ENCODE measurements around the gene COBL. TPM values are rescaled to one million over a fixed set of nuclear protein-coding genes. Genes with fewer than 3 reads are reported as not detected.

COBL gene
- total RNA-seq, 1 experiment from 2014 or later, result 51.4 TPM

DNA sequence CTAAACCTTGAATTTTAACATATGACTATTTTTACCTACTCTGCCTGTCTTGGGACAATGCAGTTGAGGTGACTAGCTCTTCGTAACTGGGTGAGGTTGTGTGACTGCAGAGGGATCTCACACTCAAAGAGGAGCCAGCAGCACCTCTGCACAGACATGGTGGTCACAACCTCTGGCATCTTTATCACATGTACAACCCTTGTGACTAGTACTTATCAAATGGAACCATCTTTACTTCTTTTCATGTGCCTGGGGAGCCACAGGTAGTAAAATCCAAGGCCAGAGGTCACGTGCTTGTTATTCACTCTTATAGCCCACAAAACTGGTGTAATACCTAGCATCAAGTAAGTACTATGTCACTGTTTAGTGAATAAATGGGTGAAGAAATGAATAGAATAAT is 244.3 kb downstream of the COBL start:
- 0 out of 2 replicates have a peak, but pooled peaks cover 8% of the 10 kb centered on the region for H3F3A ChIP-seq (ENCODE audit: insufficient read depth, low read depth)
- H3K27ac ChIP-seq, result no peak overlapping the region
- no peak for TF ChIP-seq CTCF (conservative IDR thresholded peaks at IDR 0.05)
- no peak for TF ChIP-seq EZH2 (IDR thresholded peaks at IDR 0.05; ENCODE audit: low read depth)
- CTCF ChIA-PET, result no interaction called here
- no TSS peak for BruUV-seq (replicated peaks)
- H3K9me3 ChIP-seq (ENCODE audit: insufficient read depth, low read depth), result no peaks in the 10 kb centered on the region
- no peaks in the 10 kb centered on the region for H4K20me1 ChIP-seq (ENCODE audit: insufficient read depth)
- no peaks in the 10 kb centered on the region for H3K27me3 ChIP-seq (ENCODE audit: insufficient read depth, low read depth)
- intact Hi-C loops (cut with micrococcal nuclease; ENCODE audit: unreplicated experiment), result no loop called here
- H3K79me2 ChIP-seq (ENCODE audit: low read depth), result no peaks in the 10 kb centered on the region
- no peak overlapping the region for H3K4me2 ChIP-seq
- H3K36me3 ChIP-seq (ENCODE audit: low read depth), result no peaks in the 10 kb centered on the region
- DNase-seq, result no peak
- H3K4me3 ChIP-seq, result no peak overlapping the region
- H2AFZ ChIP-seq, result no peak overlapping the region
- POLR2A ChIA-PET (ENCODE audit: unreplicated experiment), result no interaction called here
- H3K9me2 ChIP-seq (ENCODE audit: insufficient read depth), result 0 out of 2 replicates have a peak, but pooled peaks cover 4% of the 10 kb centered on the region
- H3K4me1 ChIP-seq (replicated peaks; ENCODE audit: insufficient read depth), result peaks cover 10% of the 10 kb centered on the region; the same call in 1 of the 2 replicates

GRCh38 chr7:51071427-51071826 is 245.2 kb downstream of the COBL start:
- Histone ChIP-seq H3F3A (ENCODE audit: insufficient read depth, low read depth) (0 out of 2 replicates have a peak, but pooled peaks cover 8% of the 10 kb centered on the region), H4K20me1 (ENCODE audit: insufficient read depth) (no peaks in the 10 kb centered on the region), H3K4me3 (no peak overlapping the region), H3K9me3 (ENCODE audit: insufficient read depth, low read depth) (no peaks in the 10 kb centered on the region), H3K79me2 (ENCODE audit: low read depth) (no peaks in the 10 kb centered on the region), H3K9me2 (ENCODE audit: insufficient read depth) (0 out of 2 replicates have a peak, but pooled peaks cover 4% of the 10 kb centered on the region), H3K27me3 (ENCODE audit: insufficient read depth, low read depth) (no peaks in the 10 kb centered on the region), H3K4me2 (no peak overlapping the region), H3K4me1 (replicated peaks; ENCODE audit: insufficient read depth) (peaks cover 10% of the 10 kb centered on the region; the same call in 1 of the 2 replicates), H3K36me3 (ENCODE audit: low read depth) (no peaks in the 10 kb centered on the region), H3K27ac (no peak overlapping the region), H2AFZ (no peak overlapping the region)
- no peak for DNase-seq
- intact Hi-C loops (cut with micrococcal nuclease; ENCODE audit: unreplicated experiment), result no loop called here
- no TSS peak for BruUV-seq (replicated peaks)
- ChIA-PET POLR2A (ENCODE audit: unreplicated experiment) (no interaction called here), CTCF (no interaction called here)
- TF ChIP-seq CTCF (conservative IDR thresholded peaks at IDR 0.05) (no peak), EZH2 (IDR thresholded peaks at IDR 0.05; ENCODE audit: low read depth) (no peak)

- no peaks in the 10 kb centered on the region for H3K79me2 ChIP-seq (ENCODE audit: low read depth)
- 0 out of 2 replicates have a peak, but pooled peaks cover 8% of the 10 kb centered on the region for H3F3A ChIP-seq (ENCODE audit: insufficient read depth, low read depth)
- no peaks in the 10 kb centered on the region for H3K27me3 ChIP-seq (ENCODE audit: insufficient read depth, low read depth)
- H3K4me1 ChIP-seq (replicated peaks; ENCODE audit: insufficient read depth), result peaks cover 10% of the 10 kb centered on the region; the same call in 1 of the 2 replicates
- no peaks in the 10 kb centered on the region for H4K20me1 ChIP-seq (ENCODE audit: insufficient read depth)
- no peak overlapping the region for H3K4me2 ChIP-seq
- no peak overlapping the region for H2AFZ ChIP-seq
- CTCF ChIA-PET, result interaction anchor here (0.7 kb wide), 1 partner anchor 274 kb away, joined by 3 read pairs; no protein-coding TSS in a partner anchor
- no peak overlapping the region for H3K27ac ChIP-seq
- no peaks in the 10 kb centered on the region for H3K36me3 ChIP-seq (ENCODE audit: low read depth)
- BruUV-seq (replicated peaks), result no TSS peak
- no peaks in the 10 kb centered on the region for H3K9me3 ChIP-seq (ENCODE audit: insufficient read depth, low read depth)
- intact Hi-C loops (cut with micrococcal nuclease; ENCODE audit: unreplicated experiment), result no loop called here
- POLR2A ChIA-PET (ENCODE audit: unreplicated experiment), result no interaction called here
- no peak overlapping the region for H3K4me3 ChIP-seq
- DNase-seq, result no peak
- 0 out of 2 replicates have a peak, but pooled peaks cover 3% of the 10 kb centered on the region for H3K9me2 ChIP-seq (ENCODE audit: insufficient read depth)
- no peak for TF ChIP-seq EZH2 (IDR thresholded peaks at IDR 0.05; ENCODE audit: low read depth)
- no peak for TF ChIP-seq CTCF (conservative IDR thresholded peaks at IDR 0.05)
Observed at GRCh38 chr7:51070151-51070550, 246.5 kb downstream of the COBL start.
